ENCODE data around the gene RNF17. TPM values are rescaled to one million over a fixed set of nuclear protein-coding genes. Genes with fewer than 3 reads are reported as not detected.
"Not testable (repeated sequence)": the region's sequence is repeated elsewhere in the genome, so short reads cannot be mapped to it uniquely, and the experiment has no call there.

The RNF17 gene
- total RNA-seq, 1 donor from 2014 or later = 0.52 TPM

- no peaks in the 10 kb centered on the region for H3K36me3 ChIP-seq (ENCODE audit: control insufficient read depth in 3 of 3, insufficient read depth in 3 of 3, low read length in 3 of 3)
- no peaks in the 10 kb centered on the region for H3K27me3 ChIP-seq (ENCODE audit: control insufficient read depth in 3 of 3, insufficient read depth in 3 of 3, low read length in 3 of 3)
- H3K9ac ChIP-seq (ENCODE audit: low read depth in 1 of 3, low read length in 3 of 3) = no peak overlapping the region
- no peaks in the 10 kb centered on the region for H3K9me3 ChIP-seq (ENCODE audit: control insufficient read depth in 3 of 3, low read length in 3 of 3)
- H3K4me1 ChIP-seq (ENCODE audit: control insufficient read depth in 3 of 3, insufficient read depth in 3 of 3, low read length in 3 of 3) = no peaks in the 10 kb centered on the region
- H3K27ac ChIP-seq (ENCODE audit: low read depth, low read length) = no peak overlapping the region
- no peak overlapping the region for H3K4me3 ChIP-seq (ENCODE audit: low read length in 3 of 3)
Measured at GRCh38 chr13:24777171-24777570, 13.2 kb downstream of the RNF17 start.

GRCh38 chr13:24784319-24784718, 20.4 kb downstream of the RNF17 start:
- Histone ChIP-seq H3K4me1 (ENCODE audit: control insufficient read depth in 3 of 3, insufficient read depth in 3 of 3, low read length in 3 of 3) (no peaks in the 10 kb centered on the region), H3K4me3 (ENCODE audit: low read length in 3 of 3) (no peak overlapping the region), H3K36me3 (ENCODE audit: control insufficient read depth in 3 of 3, insufficient read depth in 3 of 3, low read length in 3 of 3) (no peaks in the 10 kb centered on the region), H3K9ac (ENCODE audit: low read depth in 1 of 3, low read length in 3 of 3) (no peak overlapping the region), H3K9me3 (ENCODE audit: control insufficient read depth in 3 of 3, low read length in 3 of 3) (peaks cover 0 to 2% (median 0%) of the 10 kb centered on the region in 3 donors), H3K27ac (ENCODE audit: low read depth, low read length) (no peak overlapping the region), H3K27me3 (ENCODE audit: control insufficient read depth in 3 of 3, insufficient read depth in 3 of 3, low read length in 3 of 3) (no peaks in the 10 kb centered on the region)

GRCh38 chr13:24788538-24788937, 24.6 kb downstream of the RNF17 start:
- peaks cover 0 to 2% (median 0%) of the 10 kb centered on the region in 3 donors for H3K27me3 ChIP-seq (ENCODE audit: control insufficient read depth in 3 of 3, insufficient read depth in 3 of 3, low read length in 3 of 3)
- no peak overlapping the region for H3K4me3 ChIP-seq (ENCODE audit: low read length in 3 of 3)
- no peaks in the 10 kb centered on the region for H3K4me1 ChIP-seq (ENCODE audit: control insufficient read depth in 3 of 3, insufficient read depth in 3 of 3, low read length in 3 of 3)
- H3K36me3 ChIP-seq (ENCODE audit: control insufficient read depth in 3 of 3, insufficient read depth in 3 of 3, low read length in 3 of 3) = no peaks in the 10 kb centered on the region
- no peak overlapping the region for H3K27ac ChIP-seq (ENCODE audit: low read depth, low read length)
- H3K9me3 ChIP-seq (ENCODE audit: control insufficient read depth in 3 of 3, low read length in 3 of 3) = peaks cover 0 to 2% (median 0%) of the 10 kb centered on the region in 3 donors
- no peak overlapping the region for H3K9ac ChIP-seq (ENCODE audit: low read depth in 1 of 3, low read length in 3 of 3)

- Histone ChIP-seq H3K36me3 (ENCODE audit: control insufficient read depth in 3 of 3, insufficient read depth in 3 of 3, low read length in 3 of 3) (no peaks in the 10 kb centered on the region), H3K4me1 (ENCODE audit: control insufficient read depth in 3 of 3, insufficient read depth in 3 of 3, low read length in 3 of 3) (no peaks in the 10 kb centered on the region), H3K27ac (ENCODE audit: low read depth, low read length) (no peak overlapping the region), H3K4me3 (ENCODE audit: low read length in 3 of 3) (no peak overlapping the region), H3K9ac (ENCODE audit: low read depth in 1 of 3, low read length in 3 of 3) (no peak overlapping the region), H3K27me3 (ENCODE audit: control insufficient read depth in 3 of 3, insufficient read depth in 3 of 3, low read length in 3 of 3) (peaks cover 0 to 3% (median 0%) of the 10 kb centered on the region in 3 donors), H3K9me3 (ENCODE audit: control insufficient read depth in 3 of 3, low read length in 3 of 3) (no peaks in the 10 kb centered on the region)
Measured at GRCh38 chr13:24802074-24802473, 38.1 kb downstream of the RNF17 start.

GRCh38 chr13:24821207-24821606, 57.2 kb downstream of the RNF17 start:
- Histone ChIP-seq H3K4me3 (ENCODE audit: low read length in 3 of 3) (no peak overlapping the region), H3K4me1 (ENCODE audit: control insufficient read depth in 3 of 3, insufficient read depth in 3 of 3, low read length in 3 of 3) (no peaks in the 10 kb centered on the region)

GRCh38 chr13:24822640-24823039, 58.7 kb downstream of the RNF17 start:
- H3K4me1 ChIP-seq (ENCODE audit: control insufficient read depth in 3 of 3, insufficient read depth in 3 of 3, low read length in 3 of 3) = no peaks in the 10 kb centered on the region
- H3K4me3 ChIP-seq (ENCODE audit: low read length in 3 of 3) = no peak overlapping the region
- H3K27me3 ChIP-seq (ENCODE audit: control insufficient read depth in 3 of 3, insufficient read depth in 3 of 3, low read length in 3 of 3) = no peaks in the 10 kb centered on the region
- H3K27ac ChIP-seq (ENCODE audit: low read depth, low read length) = no peak overlapping the region
- H3K9ac ChIP-seq (ENCODE audit: low read depth in 1 of 3, low read length in 3 of 3) = no peak overlapping the region
- H3K36me3 ChIP-seq (ENCODE audit: control insufficient read depth in 3 of 3, insufficient read depth in 3 of 3, low read length in 3 of 3) = no peaks in the 10 kb centered on the region
- no peaks in the 10 kb centered on the region for H3K9me3 ChIP-seq (ENCODE audit: control insufficient read depth in 3 of 3, low read length in 3 of 3)

More at GRCh38 chr13:24821207-24821606, 57.2 kb downstream of the RNF17 start:
- no peak overlapping the region for H3K27ac ChIP-seq (ENCODE audit: low read depth, low read length)
- H3K9ac ChIP-seq (ENCODE audit: low read depth in 1 of 3, low read length in 3 of 3) = no peak overlapping the region
- H3K27me3 ChIP-seq (ENCODE audit: control insufficient read depth in 3 of 3, insufficient read depth in 3 of 3, low read length in 3 of 3) = no peaks in the 10 kb centered on the region
- H3K36me3 ChIP-seq (ENCODE audit: control insufficient read depth in 3 of 3, insufficient read depth in 3 of 3, low read length in 3 of 3) = no peaks in the 10 kb centered on the region
- no peaks in the 10 kb centered on the region for H3K9me3 ChIP-seq (ENCODE audit: control insufficient read depth in 3 of 3, low read length in 3 of 3)

- H3K9ac ChIP-seq (ENCODE audit: low read depth in 1 of 3, low read length in 3 of 3); H3K4me3 ChIP-seq (ENCODE audit: low read length in 3 of 3); H3K4me1 ChIP-seq (ENCODE audit: control insufficient read depth in 3 of 3, insufficient read depth in 3 of 3, low read length in 3 of 3); H3K36me3 ChIP-seq (ENCODE audit: control insufficient read depth in 3 of 3, insufficient read depth in 3 of 3, low read length in 3 of 3); H3K9me3 ChIP-seq (ENCODE audit: control insufficient read depth in 3 of 3, low read length in 3 of 3); H3K27ac ChIP-seq (ENCODE audit: low read depth, low read length); H3K27me3 ChIP-seq (ENCODE audit: control insufficient read depth in 3 of 3, insufficient read depth in 3 of 3, low read length in 3 of 3): not testable (repeated sequence)
Measured at GRCh38 chr13:24823122-24823710, 59.2 kb downstream of the RNF17 start.

GRCh38 chr13:24827799-24828198, 63.8 kb downstream of the RNF17 start:
- no peaks in the 10 kb centered on the region for H3K4me1 ChIP-seq (ENCODE audit: control insufficient read depth in 3 of 3, insufficient read depth in 3 of 3, low read length in 3 of 3)
- no peaks in the 10 kb centered on the region for H3K27me3 ChIP-seq (ENCODE audit: control insufficient read depth in 3 of 3, insufficient read depth in 3 of 3, low read length in 3 of 3)
- H3K4me3 ChIP-seq (ENCODE audit: low read length in 3 of 3) = no peak overlapping the region
- H3K9me3 ChIP-seq (ENCODE audit: control insufficient read depth in 3 of 3, low read length in 3 of 3) = no peaks in the 10 kb centered on the region
- no peak overlapping the region for H3K9ac ChIP-seq (ENCODE audit: low read depth in 1 of 3, low read length in 3 of 3)
- H3K36me3 ChIP-seq (ENCODE audit: control insufficient read depth in 3 of 3, insufficient read depth in 3 of 3, low read length in 3 of 3) = no peaks in the 10 kb centered on the region
- H3K27ac ChIP-seq (ENCODE audit: low read depth, low read length) = no peak overlapping the region

- no peaks in the 10 kb centered on the region for H3K4me1 ChIP-seq (ENCODE audit: control insufficient read depth in 3 of 3, insufficient read depth in 3 of 3, low read length in 3 of 3)
- no peaks in the 10 kb centered on the region for H3K9me3 ChIP-seq (ENCODE audit: control insufficient read depth in 3 of 3, low read length in 3 of 3)
- no peak overlapping the region for H3K27ac ChIP-seq (ENCODE audit: low read depth, low read length)
- no peak overlapping the region for H3K4me3 ChIP-seq (ENCODE audit: low read length in 3 of 3)
- H3K9ac ChIP-seq (ENCODE audit: low read depth in 1 of 3, low read length in 3 of 3) = no peak overlapping the region
- H3K27me3 ChIP-seq (ENCODE audit: control insufficient read depth in 3 of 3, insufficient read depth in 3 of 3, low read length in 3 of 3) = no peaks in the 10 kb centered on the region
- H3K36me3 ChIP-seq (ENCODE audit: control insufficient read depth in 3 of 3, insufficient read depth in 3 of 3, low read length in 3 of 3) = no peaks in the 10 kb centered on the region
Measured at GRCh38 chr13:24834902-24835510, 71.0 kb downstream of the RNF17 start.

- not testable (repeated sequence) for H3K9me3 ChIP-seq (ENCODE audit: control insufficient read depth in 3 of 3, low read length in 3 of 3); H3K36me3 ChIP-seq (ENCODE audit: control insufficient read depth in 3 of 3, insufficient read depth in 3 of 3, low read length in 3 of 3); H3K4me3 ChIP-seq (ENCODE audit: low read length in 3 of 3); H3K4me1 ChIP-seq (ENCODE audit: control insufficient read depth in 3 of 3, insufficient read depth in 3 of 3, low read length in 3 of 3); H3K27ac ChIP-seq (ENCODE audit: low read depth, low read length); H3K27me3 ChIP-seq (ENCODE audit: control insufficient read depth in 3 of 3, insufficient read depth in 3 of 3, low read length in 3 of 3); H3K9ac ChIP-seq (ENCODE audit: low read depth in 1 of 3, low read length in 3 of 3)
Measured at GRCh38 chr13:24837528-24837927, 73.6 kb downstream of the RNF17 start.

Data from skeletal muscle tissue (tissue), 4 donors.